Measurements from ENCODE around the gene RASSF6.

Gene RASSF6

GRCh38 chr4:73603271-73603710 lies 16.9 kb downstream of the RASSF6 start:
- Histone ChIP-seq H3K4me2 (ENCODE audit: low read depth, low read length, poor library complexity, severe bottlenecking) (peak overlapping the region; percentile 62), H3K27ac (ENCODE audit: low read depth, low read length) (peak overlapping the region; percentile 100), H3K36me3 (ENCODE audit: low read length) (no peaks in the 10 kb centered on the region), H3K9me2 (replicated peaks; ENCODE audit: insufficient read depth, low read length) (no peaks in the 10 kb centered on the region), H2AFZ (ENCODE audit: low read depth, low read length, severe bottlenecking) (no peak overlapping the region), H4K20me1 (ENCODE audit: low read depth, low read length) (no peaks in the 10 kb centered on the region), H3K27me3 (ENCODE audit: low read length) (no peaks in the 10 kb centered on the region), H3F3A (ENCODE audit: insufficient read depth) (peaks cover 39% of the 10 kb centered on the region), H3K9me3 (ENCODE audit: insufficient read depth, low read length) (no peaks in the 10 kb centered on the region), H3K9ac (ENCODE audit: low read length) (peak overlapping the region; percentile 48), H3K79me2 (ENCODE audit: insufficient read depth, low read length) (no peaks in the 10 kb centered on the region), H3K4me3 (ENCODE audit: insufficient read depth, low read length, poor library complexity, severe bottlenecking) (no peak overlapping the region)
- no peak for TF ChIP-seq CTCF (IDR thresholded peaks at IDR 0.05; ENCODE audit: insufficient read depth, low read length, poor library complexity, severe bottlenecking)
- no peak for TF ChIP-seq EZH2phosphoT487 (conservative IDR thresholded peaks at IDR 0.05; ENCODE audit: low read length)

- Histone ChIP-seq H3K9me2 (replicated peaks; ENCODE audit: insufficient read depth, low read length) (no peaks in the 10 kb centered on the region), H3K9me3 (ENCODE audit: insufficient read depth, low read length) (no peaks in the 10 kb centered on the region), H3K4me2 (ENCODE audit: low read depth, low read length, poor library complexity, severe bottlenecking) (peak overlapping the region; percentile 64), H3K4me3 (ENCODE audit: insufficient read depth, low read length, poor library complexity, severe bottlenecking) (no peak overlapping the region), H3K27me3 (ENCODE audit: low read length) (no peaks in the 10 kb centered on the region), H3K79me2 (ENCODE audit: insufficient read depth, low read length) (no peaks in the 10 kb centered on the region), H3F3A (ENCODE audit: insufficient read depth) (peaks cover 28% of the 10 kb centered on the region), H2AFZ (ENCODE audit: low read depth, low read length, severe bottlenecking) (no peak overlapping the region), H3K9ac (ENCODE audit: low read length) (peak overlapping the region; percentile 53), H3K27ac (ENCODE audit: low read depth, low read length) (peak overlapping the region; percentile 100), H3K36me3 (ENCODE audit: low read length) (no peaks in the 10 kb centered on the region), H4K20me1 (ENCODE audit: low read depth, low read length) (no peaks in the 10 kb centered on the region)
- no peak for TF ChIP-seq CTCF (IDR thresholded peaks at IDR 0.05; ENCODE audit: insufficient read depth, low read length, poor library complexity, severe bottlenecking)
- no peak for TF ChIP-seq EZH2phosphoT487 (conservative IDR thresholded peaks at IDR 0.05; ENCODE audit: low read length)
Observed at GRCh38 chr4:73600954-73601353, 19.3 kb downstream of the RASSF6 start.

GRCh38 chr4:73599182-73599581 lies 21.1 kb downstream of the RASSF6 start:
- Histone ChIP-seq H3K9me3 (ENCODE audit: insufficient read depth, low read length) (no peaks in the 10 kb centered on the region), H2AFZ (ENCODE audit: low read depth, low read length, severe bottlenecking) (no peak overlapping the region), H3K9ac (ENCODE audit: low read length) (peak overlapping the region; percentile 53), H3F3A (ENCODE audit: insufficient read depth) (peaks cover 25% of the 10 kb centered on the region), H3K79me2 (ENCODE audit: insufficient read depth, low read length) (no peaks in the 10 kb centered on the region), H3K9me2 (replicated peaks; ENCODE audit: insufficient read depth, low read length) (no peaks in the 10 kb centered on the region), H3K27ac (ENCODE audit: low read depth, low read length) (peak overlapping the region; percentile 100), H4K20me1 (ENCODE audit: low read depth, low read length) (no peaks in the 10 kb centered on the region), H3K27me3 (ENCODE audit: low read length) (no peaks in the 10 kb centered on the region), H3K4me3 (ENCODE audit: insufficient read depth, low read length, poor library complexity, severe bottlenecking) (peak overlapping the region; percentile 32), H3K36me3 (ENCODE audit: low read length) (no peaks in the 10 kb centered on the region), H3K4me2 (ENCODE audit: low read depth, low read length, poor library complexity, severe bottlenecking) (peak overlapping the region; percentile 64)
- TF ChIP-seq CTCF (IDR thresholded peaks at IDR 0.05; ENCODE audit: insufficient read depth, low read length, poor library complexity, severe bottlenecking) (no peak), EZH2phosphoT487 (conservative IDR thresholded peaks at IDR 0.05; ENCODE audit: low read length) (no peak)
